ENCODE measurements around the gene ODF4. TPM values are rescaled to one million over a fixed set of nuclear protein-coding genes. Genes with fewer than 3 reads are reported as not detected.

The ODF4 gene
- total RNA-seq, 1 experiment from 2014 or later = not detected

DNA sequence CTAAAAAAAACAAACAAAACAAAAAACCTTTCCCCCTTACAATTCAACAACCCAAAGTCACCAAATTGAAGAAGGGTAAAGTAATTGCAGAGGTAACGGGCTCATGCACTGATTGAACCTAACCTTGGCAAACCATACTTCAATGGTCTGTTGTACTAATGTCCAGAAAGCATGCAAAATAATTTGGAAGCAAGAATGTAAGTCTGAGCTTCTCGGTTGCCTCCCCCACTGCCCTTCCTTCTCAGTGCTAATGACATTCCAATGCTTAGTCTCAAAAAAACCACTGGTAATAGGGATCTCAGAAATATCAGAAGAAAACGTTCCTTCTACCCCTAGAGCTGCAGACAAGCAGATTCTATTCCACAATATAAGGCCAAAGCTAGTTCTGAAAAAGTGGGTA, 21.1 kb downstream of the ODF4 start:
- Histone ChIP-seq H2AFZ (ENCODE audit: low read length) (no peak overlapping the region), H3K36me3 (ENCODE audit: low read depth, low read length) (no peaks in the 10 kb centered on the region), H3K9me2 (replicated peaks; ENCODE audit: low read length) (no peaks in the 10 kb centered on the region), H4K20me1 (ENCODE audit: low read length) (no peaks in the 10 kb centered on the region), H3K4me3 (ENCODE audit: low read length) (no peak overlapping the region), H3K27me3 (ENCODE audit: low read length) (no peaks in the 10 kb centered on the region), H3K27ac (ENCODE audit: low read length) (0 out of 2 replicates have a peak overlapping the region, but pooled peaks have one; percentile 10), H3F3A (ENCODE audit: low read length, unreplicated experiment) (no peaks in the 10 kb centered on the region), H3K79me2 (ENCODE audit: low read length) (no peaks in the 10 kb centered on the region), H3K9me3 (ENCODE audit: low read length) (no peaks in the 10 kb centered on the region), H3K4me2 (ENCODE audit: low read length) (no peak overlapping the region), H3K9ac (ENCODE audit: low read length) (no peak overlapping the region), H3K4me1 (ENCODE audit: insufficient read depth, low read length) (peaks cover 18% of the 10 kb centered on the region)
- no TSS peak for BruUV-seq (replicated peaks)
- TF ChIP-seq EZH2phosphoT487 (IDR thresholded peaks at IDR 0.05; ENCODE audit: borderline replicate concordance, low read length) (no peak), EZH2 (IDR thresholded peaks at IDR 0.05; ENCODE audit: low read length, unreplicated experiment) (no peak)
- TF ChIP-seq, protein P1, sequence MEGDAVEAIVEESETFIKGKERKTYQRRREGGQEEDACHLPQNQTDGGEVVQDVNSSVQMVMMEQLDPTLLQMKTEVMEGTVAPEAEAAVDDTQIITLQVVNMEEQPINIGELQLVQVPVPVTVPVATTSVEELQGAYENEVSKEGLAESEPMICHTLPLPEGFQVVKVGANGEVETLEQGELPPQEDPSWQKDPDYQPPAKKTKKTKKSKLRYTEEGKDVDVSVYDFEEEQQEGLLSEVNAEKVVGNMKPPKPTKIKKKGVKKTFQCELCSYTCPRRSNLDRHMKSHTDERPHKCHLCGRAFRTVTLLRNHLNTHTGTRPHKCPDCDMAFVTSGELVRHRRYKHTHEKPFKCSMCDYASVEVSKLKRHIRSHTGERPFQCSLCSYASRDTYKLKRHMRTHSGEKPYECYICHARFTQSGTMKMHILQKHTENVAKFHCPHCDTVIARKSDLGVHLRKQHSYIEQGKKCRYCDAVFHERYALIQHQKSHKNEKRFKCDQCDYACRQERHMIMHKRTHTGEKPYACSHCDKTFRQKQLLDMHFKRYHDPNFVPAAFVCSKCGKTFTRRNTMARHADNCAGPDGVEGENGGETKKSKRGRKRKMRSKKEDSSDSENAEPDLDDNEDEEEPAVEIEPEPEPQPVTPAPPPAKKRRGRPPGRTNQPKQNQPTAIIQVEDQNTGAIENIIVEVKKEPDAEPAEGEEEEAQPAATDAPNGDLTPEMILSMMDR (conservative IDR thresholded peaks at IDR 0.05; ENCODE audit: low read depth, low read length) = no peak
- DNase-seq (no peak), ATAC-seq (no peak)
- intact Hi-C loops (cut with micrococcal nuclease) = no loop called here
- ChIA-PET POLR2A (ENCODE audit: unreplicated experiment) (no interaction called here), CTCF (no interaction called here)

GRCh38 chr17:8362651-8363332, 23.2 kb downstream of the ODF4 start:
- CTCF ChIA-PET = no interaction called here
- H3K9ac ChIP-seq (ENCODE audit: low read length) = no peak overlapping the region
- H3F3A ChIP-seq (ENCODE audit: low read length, unreplicated experiment) = no peaks in the 10 kb centered on the region
- no peaks in the 10 kb centered on the region for H3K9me3 ChIP-seq (ENCODE audit: low read length)
- intact Hi-C loops (cut with micrococcal nuclease) = no loop called here
- H2AFZ ChIP-seq (ENCODE audit: low read length) = no peak overlapping the region
- DNase-seq = no peak
- TF ChIP-seq, protein P1 (conservative IDR thresholded peaks at IDR 0.05; ENCODE audit: low read depth, low read length) = no peak
- TF ChIP-seq EZH2phosphoT487 (IDR thresholded peaks at IDR 0.05; ENCODE audit: borderline replicate concordance, low read length) = no peak
- TF ChIP-seq EZH2 (IDR thresholded peaks at IDR 0.05; ENCODE audit: low read length, unreplicated experiment) = no peak
- no TSS peak for BruUV-seq (replicated peaks)
- H3K4me2 ChIP-seq (ENCODE audit: low read length) = no peak overlapping the region
- H3K9me2 ChIP-seq (replicated peaks; ENCODE audit: low read length) = no peaks in the 10 kb centered on the region
- H4K20me1 ChIP-seq (ENCODE audit: low read length) = no peaks in the 10 kb centered on the region
- no peaks in the 10 kb centered on the region for H3K27me3 ChIP-seq (ENCODE audit: low read length)
- no peak for ATAC-seq
- H3K4me3 ChIP-seq (ENCODE audit: low read length) = no peak overlapping the region
- H3K36me3 ChIP-seq (ENCODE audit: low read depth, low read length) = no peaks in the 10 kb centered on the region
- no peaks in the 10 kb centered on the region for H3K79me2 ChIP-seq (ENCODE audit: low read length)
- peaks cover 26% of the 10 kb centered on the region for H3K4me1 ChIP-seq (ENCODE audit: insufficient read depth, low read length)
- no peak overlapping the region for H3K27ac ChIP-seq (ENCODE audit: low read length)
- POLR2A ChIA-PET (ENCODE audit: unreplicated experiment) = no interaction called here

GRCh38 chr17:8365143-8365542, 25.5 kb downstream of the ODF4 start:
- Histone ChIP-seq H2AFZ (ENCODE audit: low read length) (no peak overlapping the region), H3K4me1 (ENCODE audit: insufficient read depth, low read length) (peaks cover 26% of the 10 kb centered on the region), H4K20me1 (ENCODE audit: low read length) (no peaks in the 10 kb centered on the region), H3K9me3 (ENCODE audit: low read length) (no peaks in the 10 kb centered on the region), H3K4me2 (ENCODE audit: low read length) (peak overlapping the region; percentile 26), H3K9me2 (replicated peaks; ENCODE audit: low read length) (no peaks in the 10 kb centered on the region), H3F3A (ENCODE audit: low read length, unreplicated experiment) (no peaks in the 10 kb centered on the region), H3K9ac (ENCODE audit: low read length) (peak overlapping the region; percentile 7; the same call in 1 of the 2 replicates), H3K79me2 (ENCODE audit: low read length) (no peaks in the 10 kb centered on the region), H3K27ac (ENCODE audit: low read length) (peak overlapping the region; percentile 68), H3K36me3 (ENCODE audit: low read depth, low read length) (peaks cover 4% of the 10 kb centered on the region; the same call in 1 of the 2 replicates), H3K27me3 (ENCODE audit: low read length) (no peaks in the 10 kb centered on the region), H3K4me3 (ENCODE audit: low read length) (no peak overlapping the region)
- TF ChIP-seq, protein P1 (conservative IDR thresholded peaks at IDR 0.05; ENCODE audit: low read depth, low read length) = no peak
- TF ChIP-seq EZH2 (IDR thresholded peaks at IDR 0.05; ENCODE audit: low read length, unreplicated experiment) = no peak
- TF ChIP-seq EZH2phosphoT487 (IDR thresholded peaks at IDR 0.05; ENCODE audit: borderline replicate concordance, low read length) = no peak
- no TSS peak for BruUV-seq (replicated peaks)
- POLR2A ChIA-PET (ENCODE audit: unreplicated experiment) = no interaction called here
- DNase-seq (peak; percentile 69), ATAC-seq (peak; percentile 79)
- intact Hi-C loops (cut with micrococcal nuclease) = no loop called here
- CTCF ChIA-PET = no interaction called here
